GM12878 (cell line): Measurements from ENCODE around the gene LHFPL3. TPM values are rescaled to one million over a fixed set of nuclear protein-coding genes. Genes with fewer than 3 reads are reported as not detected.

ENCODE experiments used
- ATAC-seq: fragments of 200-7000 bp; cut with Tn5 transposase; 3 replicates; pipeline ENCODE4 v1.9.1; 2020; ENCODE audit warnings: mild to moderate bottlenecking, moderate library complexity
- BruUV-seq: library from RNA; stranded (reverse); fragments of 400-500 nt; replicated peaks from 2 replicates; lab custom pipeline; 2021; lab: Mats Ljungman, UMichigan
- CTCF ChIA-PET: fragments of 300-600 bp; sonication (Branson Sonifier 250); formaldehyde crosslinking; extraction: SDS; loops from one replicate; lab custom pipeline; 2021; ENCODE audit warnings: inconsistent platforms; lab: Yijun Ruan, JAX
- POLR2A ChIA-PET: fragments of 350-600 bp; formaldehyde crosslinking; extraction: SDS; loops from one replicate; lab custom pipeline; 2021; ENCODE audit warnings: inconsistent platforms; lab: Charles Lee
- RAD21 ChIA-PET: fragments of 300-600 bp; sonication (Branson Sonifier 250); formaldehyde crosslinking; loops from one replicate; lab custom pipeline; 2023; ENCODE audit warnings: antibody characterized with exemption; ENCODE audit not compliant: unreplicated experiment; lab: Charles Lee
- SMC1A ChIA-PET: fragments of 300-600 bp; sonication (Branson Sonifier 250); formaldehyde crosslinking; loops from one replicate; lab custom pipeline; 2023; ENCODE audit not compliant: unreplicated experiment, uncharacterized antibody; lab: Charles Lee
- DNase-seq: peaks from one replicate; pipeline ENCODE4 v3.0.0-alpha.2; 2011; ENCODE audit warnings: low read depth, low spot score
- FAIRE-seq: peaks from 3 replicates; lab custom pipeline; 2011; peaks lifted over from hg19 to GRCh38; lab: Jason Lieb, UNC
- H2AFZ ChIP-seq: 2 replicates; pipeline ENCODE4 v1.6.0; 2011; ENCODE audit warnings: low read depth, low read length, control low read depth; ENCODE audit not compliant: control insufficient read depth
- H3K27ac ChIP-seq: 2 replicates; pipeline ENCODE4 v1.5.1; 2011; ENCODE audit warnings: control low read depth; ENCODE audit not compliant: control insufficient read depth, insufficient read depth
- H3K27me3 ChIP-seq, 2 experiments: replicated peaks in 1 of 2; 2 replicates each; pipeline versions ENCODE4 v1.6.0 to v1.6.1; 2011; ENCODE audit warnings: low read length in 1 of 2; ENCODE audit not compliant: control insufficient read depth in 2 of 2, insufficient read depth in 2 of 2
- H3K36me3 ChIP-seq, 2 experiments: 2 replicates each; pipeline ENCODE4 v1.5.1; 2011; ENCODE audit warnings: low read length in 1 of 2; ENCODE audit not compliant: control insufficient read depth in 2 of 2, insufficient read depth in 2 of 2
- H3K4me1 ChIP-seq: 2 replicates; pipeline ENCODE4 v1.6.1; 2011; ENCODE audit warnings: mild to moderate bottlenecking, low read length, moderate library complexity, mixed read lengths; ENCODE audit not compliant: control insufficient read depth, insufficient read depth
- H3K4me2 ChIP-seq: 2 replicates; pipeline ENCODE4 v1.6.0; 2011; ENCODE audit warnings: control low read depth; ENCODE audit not compliant: control insufficient read depth, insufficient read depth
- H3K4me3 ChIP-seq: fragments of 200-600 bp; sonication (generic); 2 replicates; pipeline ENCODE4 v1.5.1; 2016
- H3K79me2 ChIP-seq: 2 replicates; pipeline ENCODE4 v1.6.0; 2011; ENCODE audit warnings: low read length; ENCODE audit not compliant: control insufficient read depth, insufficient read depth
- H3K9ac ChIP-seq: 2 replicates; pipeline ENCODE4 v1.8.0; 2011; ENCODE audit warnings: low read length, control low read depth, mixed read lengths; ENCODE audit not compliant: control insufficient read depth, insufficient read depth
- H3K9me3 ChIP-seq: replicated peaks from 3 replicates; pipeline ENCODE4 v1.5.1; 2011; ENCODE audit warnings: mild to moderate bottlenecking, low read length; ENCODE audit not compliant: control insufficient read depth, insufficient read depth
- H4K20me1 ChIP-seq: 2 replicates; pipeline ENCODE4 v1.6.0; 2011; ENCODE audit not compliant: control insufficient read depth, insufficient read depth
- JUNB ChIP-seq: IDR thresholded peaks from 2 replicates; pipeline ENCODE4 v1.6.1; 2016; ENCODE audit warnings: antibody characterized with exemption, mild to moderate bottlenecking
- KLF5 ChIP-seq: fragments of 450-650 bp; IDR thresholded peaks from 2 replicates; pipeline ENCODE4 v1.6.1; 2014; ENCODE audit warnings: mild to moderate bottlenecking; ENCODE audit not compliant: partially characterized antibody
- LARP7 ChIP-seq: fragments of 450-650 bp; IDR thresholded peaks from 2 replicates; pipeline ENCODE4 v1.6.1; 2017; ENCODE audit warnings: mild to moderate bottlenecking
- NFIC ChIP-seq: IDR thresholded peaks from 2 replicates; pipeline ENCODE4 v1.6.1; 2012; ENCODE audit warnings: low read depth, mild to moderate bottlenecking, inconsistent platforms, low read length, moderate library complexity
- NR2F1 ChIP-seq: fragments of 450-650 bp; conservative IDR thresholded peaks from 2 replicates; pipeline ENCODE4 v1.6.1; 2017; ENCODE audit warnings: mild to moderate bottlenecking
- PRDM15 ChIP-seq: fragments of 450-650 bp; formaldehyde crosslinking; IDR thresholded peaks from 2 replicates; pipeline ENCODE4 v1.4.0; 2020; ENCODE audit warnings: mild to moderate bottlenecking, moderate library complexity
- SMAD5 ChIP-seq: IDR thresholded peaks from 2 replicates; pipeline ENCODE4 v1.6.1; 2016; ENCODE audit warnings: antibody characterized with exemption, low read depth
- TARDBP ChIP-seq: IDR thresholded peaks from 2 replicates; pipeline ENCODE4 v1.6.1; 2016; ENCODE audit warnings: borderline replicate concordance
- TCF12 ChIP-seq: IDR thresholded peaks from 2 replicates; pipeline ENCODE4 v1.6.1; 2011; ENCODE audit warnings: low read depth, mild to moderate bottlenecking, low read length
- ZBTB11 ChIP-seq: fragments of 450-650 bp; formaldehyde crosslinking; IDR thresholded peaks from 2 replicates; pipeline ENCODE4 v1.5.0; 2022; ENCODE audit warnings: mild to moderate bottlenecking, missing genetic modification characterization
- WGBS: methylation state at CpG from one replicate; pipeline ENCODE4 v1.1.6; 2016; ENCODE audit warnings: low lambda C conversion rate; ENCODE audit not compliant: insufficient replicate concordance, insufficient coverage; ENCODE audit errors: missing lambda C conversion rate; 5-methylcytosine and 5-hydroxymethylcytosine counted together
- in situ Hi-C: fragments of 300-500 bp; cut with MboI; formaldehyde crosslinking; loops from 9 replicates; pipeline ENCODE4 v1.14.3; 2018; ENCODE audit warnings: mixed read lengths
- intact Hi-C: fragments of 100-400 bp; cut with micrococcal nuclease; formaldehyde crosslinking; loops from one replicate; pipeline ENCODE4 v1.14.2; 2022; ENCODE audit not compliant: unreplicated experiment
- polyA plus RNA-seq, 11 experiments: library from polyadenylated mRNA; depleted of rRNA in 4 of 11; unstranded in 6 of 11; stranded (reverse) in 5 of 11; fragments of >200 nt; fragmentation: Nextera tagmentation in 4 of 11; fragmentation: Illumina TruSeq in 1 of 11; extraction: Ambion mirVana in 4 of 11; extraction: Trizol in 1 of 11; gene quantifications; 1 replicate in 1 of 11; 2 replicates in 10 of 11; pipeline versions ENCODE4 v1.2.1 to v1.2.3, GENCODE V29; 2011 to 2016; ENCODE audit warnings: inconsistent platforms in 2 of 11, missing spikeins in 2 of 11, low read depth in 1 of 11
- total RNA-seq, 4 experiments: library from RNA; depleted of rRNA in 3 of 4; stranded (reverse); fragments of >200 nt in 3 of 4; fragmentation: Illumina TruSeq in 1 of 4; extraction: Trizol in 1 of 4; gene quantifications; 2 replicates each; pipeline versions ENCODE4 v1.2.1 to v1.2.3, GENCODE V29; 2013 to 2021
- TF ChIP-seq, protein P1 (sequence below), 3 experiments: IDR thresholded peaks in 2 of 3; conservative IDR thresholded peaks in 1 of 3; 2 replicates each; pipeline ENCODE4 v1.5.1; 2011; ENCODE audit warnings: low read depth in 3 of 3, low read length in 3 of 3, mild to moderate bottlenecking in 3 of 3, control low read depth in 2 of 3, moderate library complexity in 2 of 3, inconsistent platforms in 1 of 3, mixed read lengths in 1 of 3; ENCODE audit not compliant: control insufficient read depth in 2 of 3, insufficient read depth in 1 of 3; ENCODE audit errors: extremely low read depth in 1 of 3
- TF ChIP-seq, protein P2 (sequence below): fragments of 450-650 bp; IDR thresholded peaks from 2 replicates; pipeline ENCODE4 v1.6.1; 2017; ENCODE audit warnings: low read depth, mild to moderate bottlenecking, moderate library complexity

The LHFPL3 gene
- total and polyA plus RNA-seq, 10 of the 15 experiments (the other 5 are each of a cell fraction or from before 2014, with no cell fraction given): 0.09 TPM; not detected in 9

- no peak for DNase-seq
- H3K4me3 ChIP-seq: no peak overlapping the region
- H3K9me3 ChIP-seq: no peaks in the 10 kb centered on the region
- ATAC-seq: no peak
- 15% methylated on average over 4 of the region's 4 CpGs for WGBS
- no peaks in the 10 kb centered on the region for H3K27me3 ChIP-seq
- H3K9ac ChIP-seq: no peak overlapping the region
- H4K20me1 ChIP-seq: no peaks in the 10 kb centered on the region
- RAD21 ChIA-PET: no interaction called here
- no peak for FAIRE-seq
- no peak for TF ChIP-seq JUNB
- TF ChIP-seq, protein P1, sequence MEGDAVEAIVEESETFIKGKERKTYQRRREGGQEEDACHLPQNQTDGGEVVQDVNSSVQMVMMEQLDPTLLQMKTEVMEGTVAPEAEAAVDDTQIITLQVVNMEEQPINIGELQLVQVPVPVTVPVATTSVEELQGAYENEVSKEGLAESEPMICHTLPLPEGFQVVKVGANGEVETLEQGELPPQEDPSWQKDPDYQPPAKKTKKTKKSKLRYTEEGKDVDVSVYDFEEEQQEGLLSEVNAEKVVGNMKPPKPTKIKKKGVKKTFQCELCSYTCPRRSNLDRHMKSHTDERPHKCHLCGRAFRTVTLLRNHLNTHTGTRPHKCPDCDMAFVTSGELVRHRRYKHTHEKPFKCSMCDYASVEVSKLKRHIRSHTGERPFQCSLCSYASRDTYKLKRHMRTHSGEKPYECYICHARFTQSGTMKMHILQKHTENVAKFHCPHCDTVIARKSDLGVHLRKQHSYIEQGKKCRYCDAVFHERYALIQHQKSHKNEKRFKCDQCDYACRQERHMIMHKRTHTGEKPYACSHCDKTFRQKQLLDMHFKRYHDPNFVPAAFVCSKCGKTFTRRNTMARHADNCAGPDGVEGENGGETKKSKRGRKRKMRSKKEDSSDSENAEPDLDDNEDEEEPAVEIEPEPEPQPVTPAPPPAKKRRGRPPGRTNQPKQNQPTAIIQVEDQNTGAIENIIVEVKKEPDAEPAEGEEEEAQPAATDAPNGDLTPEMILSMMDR (IDR thresholded peaks at IDR 0.05 in 2 of 3, conservative IDR thresholded peaks at IDR 0.05 in 1 of 3; ENCODE audit: control insufficient read depth in 2 of 3, extremely low read depth in 1 of 3, insufficient read depth in 1 of 3, low read depth in 3 of 3, low read length in 3 of 3): no peak
- TF ChIP-seq NR2F1: no peak
- no peak for TF ChIP-seq NFIC
- TF ChIP-seq TCF12: no peak
- no peak for TF ChIP-seq SMAD5
- no peak for TF ChIP-seq PRDM15 (CRISPR knock-in tag)
- TF ChIP-seq LARP7: no peak
- no peak for TF ChIP-seq KLF5
- TF ChIP-seq, protein P2, sequence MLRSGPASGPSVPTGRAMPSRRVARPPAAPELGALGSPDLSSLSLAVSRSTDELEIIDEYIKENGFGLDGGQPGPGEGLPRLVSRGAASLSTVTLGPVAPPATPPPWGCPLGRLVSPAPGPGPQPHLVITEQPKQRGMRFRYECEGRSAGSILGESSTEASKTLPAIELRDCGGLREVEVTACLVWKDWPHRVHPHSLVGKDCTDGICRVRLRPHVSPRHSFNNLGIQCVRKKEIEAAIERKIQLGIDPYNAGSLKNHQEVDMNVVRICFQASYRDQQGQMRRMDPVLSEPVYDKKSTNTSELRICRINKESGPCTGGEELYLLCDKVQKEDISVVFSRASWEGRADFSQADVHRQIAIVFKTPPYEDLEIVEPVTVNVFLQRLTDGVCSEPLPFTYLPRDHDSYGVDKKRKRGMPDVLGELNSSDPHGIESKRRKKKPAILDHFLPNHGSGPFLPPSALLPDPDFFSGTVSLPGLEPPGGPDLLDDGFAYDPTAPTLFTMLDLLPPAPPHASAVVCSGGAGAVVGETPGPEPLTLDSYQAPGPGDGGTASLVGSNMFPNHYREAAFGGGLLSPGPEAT: no peak
- TF ChIP-seq TARDBP: no peak
- no peak for TF ChIP-seq ZBTB11 (CRISPR knock-in tag)
- TF ChIP-seq, all 136 proteins: peak for 0
- CTCF ChIA-PET: no interaction called here
- POLR2A ChIA-PET: interaction anchor here (0.6 to 0.7 kb wide), 2 partner anchors 71 to 866 kb away, joined by 3 read pairs; no protein-coding TSS in a partner anchor
- no peaks in the 10 kb centered on the region for H3K79me2 ChIP-seq
- intact Hi-C loops (no loop called here), in situ Hi-C loops (no loop called here)
- H3K4me2 ChIP-seq: no peak overlapping the region
- no peak overlapping the region for H3K27ac ChIP-seq
- H2AFZ ChIP-seq: no peak overlapping the region
- no peaks in the 10 kb centered on the region for H3K4me1 ChIP-seq
- SMC1A ChIA-PET: no interaction called here
- H3K36me3 ChIP-seq: no peaks in the 10 kb centered on the region
- BruUV-seq: no TSS peak
These were observed 85.8 kb downstream of the LHFPL3 start for GRCh38 chr7:104414216-104414615.
